Activated CD8-positive, alpha-beta T cell treated with anti-CD3 and anti-CD28 coated beads, Interleukin-2, amount 10 ng/mL, durations not matched to agents 7 days and 5 days (primary cell): ENCODE results near the gene UNC13A. TPM values are rescaled to one million over a fixed set of nuclear protein-coding genes. Genes with fewer than 3 reads are reported as not detected.
"Not testable (repeated sequence)": the region's sequence is repeated elsewhere in the genome, so short reads cannot be mapped to it uniquely, and the experiment has no call there.

Source experiments
- ATAC-seq: fragments of 150-1000 bp; cut with Tn5 transposase; one replicate; pipeline ENCODE4 v1.10.0; 2021; ENCODE audit warnings: moderate library complexity
- CTCF ChIA-PET: fragments of 350-600 bp; sonication (Branson Sonifier 250); formaldehyde crosslinking; loops from one replicate; lab custom pipeline; 2021; ENCODE audit warnings: antibody characterized with exemption; lab: Charles Lee
- POLR2A ChIA-PET: fragments of 350-600 bp; sonication (Branson Sonifier 250); formaldehyde crosslinking; loops from one replicate; lab custom pipeline; 2021; ENCODE audit warnings: antibody characterized with exemption; lab: Charles Lee
- DNase-seq: peaks from one replicate; pipeline ENCODE4 v3.0.0-alpha.2; 2020
- H3K27ac Mint-ChIP-seq: one replicate; pipeline ENCODE4 v1.8.0; 2021; ENCODE audit warnings: mild to moderate bottlenecking, mixed read lengths
- H3K27me3 Mint-ChIP-seq: one replicate; pipeline ENCODE4 v1.8.0; 2021; ENCODE audit warnings: low read depth, mixed read lengths
- H3K36me3 Mint-ChIP-seq: one replicate; pipeline ENCODE4 v1.8.0; 2021; ENCODE audit warnings: low read depth, mixed read lengths
- H3K4me1 Mint-ChIP-seq: one replicate; pipeline ENCODE4 v1.8.0; 2021; ENCODE audit warnings: low read depth, mixed read lengths
- H3K4me3 Mint-ChIP-seq: one replicate; pipeline ENCODE4 v1.8.0; 2021; ENCODE audit warnings: mild to moderate bottlenecking, mixed read lengths
- H3K9me3 Mint-ChIP-seq: one replicate; pipeline ENCODE4 v1.8.0; 2022; ENCODE audit warnings: mixed read lengths; ENCODE audit not compliant: insufficient read depth
- total RNA-seq, 2 experiments: library from RNA; stranded (reverse); gene quantifications; one replicate each; pipeline ENCODE4 v1.2.3, GENCODE V29; 2021

The UNC13A gene
- total RNA-seq, 2 experiments from 2014 or later: 0.03 TPM

DNA sequence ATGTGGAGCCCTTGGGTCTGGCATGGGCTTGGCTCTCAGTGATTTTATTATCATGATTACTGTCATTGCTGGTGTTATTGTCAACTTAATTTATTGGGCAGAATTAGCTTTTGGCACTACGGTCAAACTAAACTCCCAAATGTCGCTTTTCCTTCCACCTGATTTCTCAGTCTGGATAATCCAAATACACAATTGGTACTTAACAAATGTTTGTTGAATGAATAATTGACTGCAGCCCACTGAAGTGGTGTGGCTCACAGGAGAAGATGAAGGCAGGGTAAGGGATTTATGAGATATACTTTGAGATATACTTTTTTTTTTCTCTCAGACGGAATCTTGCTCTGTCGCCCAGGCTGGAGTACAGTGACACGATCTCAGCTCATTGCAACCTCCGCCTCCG, 131.2 kb downstream of the UNC13A start:
- Mint-ChIP-seq H3K4me1 (peaks cover 21% of the 10 kb centered on the region), H3K9me3 (no peaks in the 10 kb centered on the region), H3K36me3 (peaks cover 30% of the 10 kb centered on the region), H3K27ac (no peak overlapping the region), H3K4me3 (peak overlapping the region; percentile 85), H3K27me3 (no peaks in the 10 kb centered on the region)
- DNase-seq (no peak), ATAC-seq (no peak)
- ChIA-PET CTCF (interaction anchor here (1.0 to 2.0 kb wide), 5 partner anchors 16 to 61 kb away, joined by 3 to 11 read pairs (median 4); no protein-coding TSS in a partner anchor), POLR2A (interaction anchor here (0.8 to 1.4 kb wide), 4 partner anchors 16 to 49 kb away, joined by 3 to 7 read pairs (median 5); partner anchors contain the start of gene PGLS)

DNA sequence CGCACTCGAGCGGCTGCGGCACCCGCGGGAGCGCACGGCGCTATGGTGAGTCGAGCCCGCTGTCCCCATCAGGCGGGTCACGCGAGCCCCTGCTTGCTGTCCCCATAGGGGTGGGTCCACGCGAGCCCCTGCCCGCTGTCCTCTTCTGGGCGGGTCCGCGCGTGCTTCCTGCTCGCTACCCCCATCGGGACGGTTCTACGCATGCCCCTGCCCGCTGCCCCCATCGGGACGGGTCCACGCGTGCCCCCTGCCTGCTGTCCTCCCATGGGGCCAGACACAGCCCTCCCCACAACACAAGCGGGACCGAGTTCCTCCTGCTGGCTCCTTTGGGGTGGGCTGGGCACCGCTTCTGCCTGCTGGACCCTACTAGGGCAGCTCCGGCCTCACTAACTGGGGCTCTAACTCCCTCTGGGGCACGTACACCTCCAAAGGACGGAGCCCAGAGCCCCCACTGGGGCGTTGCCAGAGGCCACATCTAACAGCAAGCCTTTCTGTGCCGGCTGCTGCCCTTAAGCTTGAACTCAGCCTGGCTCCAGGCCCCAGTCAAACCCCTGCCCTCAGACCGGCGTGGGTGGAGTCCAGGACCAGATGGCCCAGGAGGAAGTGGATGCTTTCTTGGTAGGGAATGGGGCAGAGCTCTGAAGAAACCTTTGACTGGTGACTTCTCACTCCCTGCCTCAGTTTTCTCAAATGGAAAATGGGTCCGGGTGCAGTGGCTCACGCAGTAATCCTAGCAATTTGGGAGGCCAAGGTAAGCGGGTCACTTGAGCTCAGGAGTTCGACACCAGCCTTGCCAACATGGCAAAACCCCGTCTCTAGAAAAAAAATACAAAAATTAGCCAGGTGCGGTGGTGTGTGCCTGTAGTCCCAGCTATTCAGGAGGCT, 132.0 kb downstream of the UNC13A start:
- ChIA-PET POLR2A (interaction anchor here (1.3 to 1.4 kb wide), 2 partner anchors 32 to 45 kb away, joined by 4 to 6 read pairs; partner anchors contain the start of gene PGLS), CTCF (interaction anchor here (1.0 to 2.0 kb wide), 6 partner anchors 17 to 60 kb away, joined by 3 to 11 read pairs (median 4); no protein-coding TSS in a partner anchor)
- Mint-ChIP-seq H3K27me3 (no peaks in the 10 kb centered on the region), H3K27ac (peak overlapping the region; percentile 78), H3K4me3 (peak overlapping the region; percentile 85), H3K4me1 (peaks cover 21% of the 10 kb centered on the region), H3K9me3 (no peaks in the 10 kb centered on the region), H3K36me3 (peaks cover 24% of the 10 kb centered on the region)
- ATAC-seq (peak; percentile 9), DNase-seq (peak; percentile 44)

DNA sequence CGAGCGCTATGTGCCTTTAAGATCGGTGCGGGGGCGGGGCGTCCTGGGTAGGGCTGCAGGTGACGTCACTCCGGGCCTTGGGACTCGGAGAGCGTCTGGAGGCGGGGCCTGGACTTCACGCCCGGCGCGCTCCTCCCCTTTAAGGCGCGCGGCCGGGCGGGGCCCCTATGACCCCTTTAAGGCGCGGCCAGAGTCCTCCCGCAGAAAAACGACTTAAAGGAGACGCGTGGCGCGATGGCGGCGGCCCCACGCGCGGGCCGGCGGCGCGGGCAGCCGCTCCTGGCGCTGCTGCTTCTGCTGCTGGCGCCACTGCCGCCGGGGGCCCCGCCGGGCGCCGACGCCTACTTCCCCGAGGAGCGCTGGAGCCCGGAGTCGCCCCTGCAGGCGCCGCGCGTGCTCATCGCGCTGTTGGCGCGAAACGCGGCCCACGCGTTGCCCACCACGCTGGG, 132.7 kb downstream of the UNC13A start, which contains the start of gene COLGALT1:
COLGALT1 (plus strand) TSS at position 170 of the 449 bp plus-strand sequence; CDS start at position 235, 65 bp downstream.
- peaks cover 22% of the 10 kb centered on the region for H3K36me3 Mint-ChIP-seq
- CTCF ChIA-PET: interaction anchor here (1.5 kb wide), 1 partner anchor 20 kb away, joined by 3 read pairs; no protein-coding TSS in a partner anchor
- POLR2A ChIA-PET: interaction anchor here (1.4 kb wide), 1 partner anchor 32 kb away, joined by 4 read pairs; no protein-coding TSS in a partner anchor
- no peaks in the 10 kb centered on the region for H3K27me3 Mint-ChIP-seq
- H3K4me3 Mint-ChIP-seq: peak within 1 kb of the TSS; percentile 85
- no peaks in the 10 kb centered on the region for H3K9me3 Mint-ChIP-seq
- peaks cover 21% of the 10 kb centered on the region for H3K4me1 Mint-ChIP-seq
- peak within 1 kb of the TSS; percentile 78 for H3K27ac Mint-ChIP-seq
- DNase-seq (peak; percentile 100), ATAC-seq (peak; percentile 96)

DNA sequence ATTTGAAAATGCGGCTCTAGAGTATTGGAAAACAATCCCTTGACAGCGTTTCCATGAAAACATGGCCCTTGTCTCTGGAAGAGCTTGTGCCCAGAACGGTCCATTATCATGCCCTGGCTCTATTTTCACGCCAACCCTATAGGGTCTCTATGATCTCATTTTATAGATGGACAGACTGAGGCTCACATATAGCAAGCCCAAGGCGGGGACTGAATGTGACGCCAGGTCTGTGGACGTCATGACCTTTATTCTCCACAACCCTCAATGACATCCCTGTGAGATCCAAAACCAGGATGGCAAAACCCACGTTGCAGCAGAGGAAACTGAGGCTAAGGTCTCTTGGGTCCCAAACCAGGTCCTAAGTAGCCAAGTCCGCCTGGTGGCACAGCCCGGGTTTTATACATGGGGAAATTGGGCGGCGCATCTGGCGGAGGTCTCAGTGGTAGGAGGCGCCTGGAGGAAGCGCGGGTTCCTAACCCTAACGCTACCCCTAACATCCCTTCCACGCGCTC, 133.1 kb downstream of the UNC13A start:
- Mint-ChIP-seq H3K4me3 (peak overlapping the region; percentile 85), H3K9me3 (no peaks in the 10 kb centered on the region), H3K27me3 (no peaks in the 10 kb centered on the region), H3K36me3 (peaks cover 17% of the 10 kb centered on the region), H3K27ac (peak overlapping the region; percentile 77), H3K4me1 (peaks cover 21% of the 10 kb centered on the region)
- no peak for DNase-seq
- ATAC-seq: peak; percentile 7
- ChIA-PET POLR2A (no interaction called here), CTCF (no interaction called here)

DNA sequence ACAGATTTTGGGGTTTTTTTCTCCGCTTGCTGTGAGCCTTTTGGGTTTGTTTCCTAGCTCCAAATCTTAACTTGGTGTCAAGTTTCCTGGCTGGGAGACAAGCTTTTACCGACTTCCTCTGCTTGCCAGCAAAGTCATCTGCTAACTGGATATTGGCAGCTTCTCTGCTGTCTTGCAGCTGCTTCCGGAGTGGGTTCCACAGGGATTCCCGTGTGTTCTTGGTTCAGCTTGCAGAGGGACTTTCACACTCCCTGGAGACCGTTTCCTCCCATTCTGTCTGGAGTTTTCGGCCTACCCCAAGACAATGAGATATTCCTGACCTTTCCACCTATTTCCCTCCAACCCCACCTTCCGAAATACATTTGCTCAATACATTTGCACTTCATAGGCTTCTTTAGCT, 134.9 kb downstream of the UNC13A start:
- no peak for DNase-seq
- Mint-ChIP-seq H3K36me3 (peaks cover 7% of the 10 kb centered on the region), H3K27me3 (no peaks in the 10 kb centered on the region), H3K4me1 (peaks cover 15% of the 10 kb centered on the region), H3K4me3 (no peak overlapping the region), H3K9me3 (no peaks in the 10 kb centered on the region), H3K27ac (no peak overlapping the region)
- ChIA-PET CTCF (interaction anchor here (0.7 to 2.4 kb wide), 7 partner anchors 20 to 80 kb away, joined by 3 to 11 read pairs (median 4); partner anchors contain the start of gene PGLS), POLR2A (interaction anchor here (0.7 to 0.9 kb wide), 3 partner anchors 9 to 247 kb away, joined by 3 read pairs; no protein-coding TSS in a partner anchor)
- no peak for ATAC-seq

DNA sequence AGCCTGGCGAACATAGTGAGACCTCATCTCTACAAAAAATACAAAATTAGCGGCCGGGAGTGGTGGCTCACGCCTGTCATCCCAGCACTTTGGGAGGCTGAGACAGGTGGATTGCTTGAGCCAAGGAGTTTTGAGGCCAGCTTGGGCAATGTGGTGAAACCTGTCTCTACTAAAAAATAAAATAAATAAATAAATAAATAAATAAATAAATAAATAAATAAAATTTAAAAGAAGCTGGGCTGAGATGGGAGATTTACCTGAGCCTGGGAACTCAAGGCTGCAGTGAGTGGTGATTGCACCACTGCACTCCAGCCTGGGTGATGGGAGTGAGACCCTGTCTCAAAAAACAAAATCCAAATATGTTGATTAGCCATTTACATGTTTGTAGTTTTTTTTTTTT, 135.4 kb downstream of the UNC13A start:
- H3K27ac Mint-ChIP-seq, H3K36me3 Mint-ChIP-seq, ATAC-seq, H3K27me3 Mint-ChIP-seq, H3K4me3 Mint-ChIP-seq, DNase-seq, H3K9me3 Mint-ChIP-seq: not testable (repeated sequence)
- H3K4me1 Mint-ChIP-seq: peaks cover 15% of the 10 kb centered on the region
- ChIA-PET CTCF (interaction anchor here (0.8 to 2.4 kb wide), 6 partner anchors 21 to 79 kb away, joined by 3 to 11 read pairs (median 4); partner anchors contain the start of gene PGLS), POLR2A (interaction anchor here (0.7 to 0.9 kb wide), 2 partner anchors 29 to 247 kb away, joined by 3 read pairs; no protein-coding TSS in a partner anchor)

Other genes starting within 250 kb of the UNC13A start
- not detected for gene TMEM221, start 239.7 kb downstream of the UNC13A start, total RNA-seq
- not detected for gene NXNL1, start 227.4 kb downstream of the UNC13A start, total RNA-seq
- gene SLC27A1, start 217.8 kb downstream of the UNC13A start, total RNA-seq: 1 to 10 TPM; 7.3 to 7.4 TPM
- gene PGLS, start 176.7 kb downstream of the UNC13A start, total RNA-seq: 10 to 100 TPM; 94.0 to 99.9 TPM
- 10 to 100 TPM; 74.6 to 75.0 TPM for gene COLGALT1, start 132.7 kb downstream of the UNC13A start, total RNA-seq
- 10 to 100 TPM; 79.0 to 83.8 TPM for gene MAP1S, start 31.1 kb upstream of the UNC13A start, total RNA-seq
- gene FCHO1, start 63.1 kb upstream of the UNC13A start, total RNA-seq: 10 to 100 TPM; 55.0 to 58.1 TPM
- under 1 TPM in 1 of 2 experiments, not detected in 1; 0.13 TPM for gene B3GNT3, start 106.8 kb upstream of the UNC13A start, total RNA-seq
- 1 to 10 TPM; 5.0 to 6.4 TPM for gene INSL3, start 133.2 kb upstream of the UNC13A start, total RNA-seq
- 100 to 1,000 TPM; 125 to 127 TPM for gene JAK3, start 159.6 kb upstream of the UNC13A start, total RNA-seq
- 1,000 to 10,000 TPM; 2,078 to 2,184 TPM for gene RPL18A, start 171.6 kb upstream of the UNC13A start, total RNA-seq
- 1 to 10 TPM; 1.5 to 1.8 TPM for gene SLC5A5, start 183.6 kb upstream of the UNC13A start, total RNA-seq
- 10 to 100 TPM; 85.8 to 88.0 TPM for gene CCDC124, start 244.7 kb upstream of the UNC13A start, total RNA-seq